Measurements from ENCODE around the gene GAN. TPM values are rescaled to one million over a fixed set of nuclear protein-coding genes. Genes with fewer than 3 reads are reported as not detected.
A peak's percentile ranks its signal among the peaks of the same experiment; 100 is the strongest.
"Not testable (repeated sequence)": the region's sequence is repeated elsewhere in the genome, so short reads cannot be mapped to it uniquely, and the experiment has no call there.

GAN gene
- total RNA-seq, 3 donors from 2014 or later: 12.8 to 15.6 (median 14.4) TPM

GRCh38 chr16:81405702-81406113 is 90.9 kb downstream of the GAN start:
- Mint-ChIP-seq H3K36me3 (ENCODE audit: insufficient read depth) (no peaks in the 10 kb centered on the region), H3K27me3 (ENCODE audit: low read depth) (no peaks in the 10 kb centered on the region), H3K4me1 (ENCODE audit: low read depth) (no peaks in the 10 kb centered on the region), H3K9me3 (no peaks in the 10 kb centered on the region), H3K4me3 (no peak overlapping the region)
- no peak for DNase-seq
- no peak for ATAC-seq

- Mint-ChIP-seq H3K4me1 (ENCODE audit: low read depth) (no peaks in the 10 kb centered on the region), H3K36me3 (ENCODE audit: insufficient read depth) (no peaks in the 10 kb centered on the region), H3K9me3 (no peaks in the 10 kb centered on the region), H3K4me3 (no peak overlapping the region), H3K27me3 (ENCODE audit: low read depth) (no peaks in the 10 kb centered on the region)
- ATAC-seq (no peak), DNase-seq (no peak)
These were observed 93.7 kb downstream of the GAN start for GRCh38 chr16:81408409-81408950.

DNA sequence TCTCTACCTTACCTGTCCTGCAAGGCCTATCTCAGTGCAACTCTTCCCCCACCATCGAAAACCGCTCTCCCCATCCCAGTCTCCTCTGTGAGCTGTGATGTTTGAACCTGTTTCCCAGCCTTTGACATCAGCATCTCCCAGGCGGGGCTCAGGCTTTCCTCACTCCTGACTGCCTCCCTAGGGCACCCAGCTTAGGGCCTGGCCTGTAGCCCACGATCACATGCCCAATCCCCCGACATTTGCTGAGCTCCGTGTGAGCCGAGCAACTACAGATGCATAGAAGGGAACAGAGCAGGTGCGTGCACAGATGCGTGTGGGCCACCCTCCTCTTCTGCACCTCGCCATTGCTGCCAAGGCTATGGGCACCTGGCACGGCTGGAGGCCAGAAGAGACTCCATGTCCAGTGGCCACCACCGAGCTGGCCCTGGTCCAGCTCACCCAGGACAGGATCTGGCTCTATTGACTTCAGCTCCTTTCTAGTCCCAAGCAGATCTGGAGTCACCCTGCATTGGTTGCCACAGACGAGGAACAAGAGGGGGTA is 94.3 kb downstream of the GAN start:
- ATAC-seq (no peak), DNase-seq (no peak)
- H3K4me1 Mint-ChIP-seq (ENCODE audit: low read depth): no peaks in the 10 kb centered on the region
- no peaks in the 10 kb centered on the region for H3K27me3 Mint-ChIP-seq (ENCODE audit: low read depth)
- no peak overlapping the region for H3K4me3 Mint-ChIP-seq
- H3K36me3 Mint-ChIP-seq (ENCODE audit: insufficient read depth): no peaks in the 10 kb centered on the region
- H3K9me3 Mint-ChIP-seq: no peaks in the 10 kb centered on the region

GRCh38 chr16:81410643-81411293 is 96.0 kb downstream of the GAN start:
- H3K4me3 Mint-ChIP-seq: no peak overlapping the region
- H3K4me1 Mint-ChIP-seq (ENCODE audit: low read depth): peaks cover 3% of the 10 kb centered on the region
- H3K9me3 Mint-ChIP-seq: no peaks in the 10 kb centered on the region
- DNase-seq (no peak), ATAC-seq (no peak)
- H3K27me3 Mint-ChIP-seq (ENCODE audit: low read depth): no peaks in the 10 kb centered on the region
- H3K36me3 Mint-ChIP-seq (ENCODE audit: insufficient read depth): no peaks in the 10 kb centered on the region

DNA sequence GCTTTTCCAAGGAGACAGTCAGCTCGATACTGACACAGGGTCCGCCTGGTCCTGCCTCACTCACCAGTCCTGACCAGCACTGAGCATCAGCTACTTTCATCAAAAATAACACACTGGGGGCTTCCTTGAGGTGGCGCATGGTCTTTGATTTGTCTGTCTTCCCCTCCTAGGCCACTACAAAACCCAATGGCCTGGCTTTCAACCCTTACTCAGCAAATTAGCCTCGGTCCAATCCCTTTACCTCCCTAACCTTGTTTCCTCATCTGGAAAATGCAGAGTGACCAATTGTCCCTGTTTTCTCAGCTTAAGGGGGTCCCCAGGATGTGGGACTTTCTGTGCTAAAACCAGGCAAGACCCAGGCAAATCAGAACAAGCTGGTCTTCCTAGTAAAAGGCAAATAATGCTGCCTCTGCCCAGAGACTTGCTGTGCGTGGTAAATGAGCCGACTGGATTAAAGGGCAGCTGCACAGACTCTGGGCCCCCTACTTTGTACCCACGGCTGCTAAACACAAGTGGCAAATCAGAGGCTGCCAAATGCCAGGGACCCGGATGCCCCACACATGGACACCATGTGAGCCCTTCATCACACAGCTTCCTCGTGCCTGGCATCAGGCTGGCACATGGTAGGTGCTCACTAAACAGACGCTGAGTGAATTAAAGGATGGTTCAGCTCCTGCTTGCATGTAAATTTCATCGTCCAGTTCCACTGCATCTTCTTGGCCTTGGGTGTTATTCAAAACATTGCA is 98.7 kb downstream of the GAN start:
- no peaks in the 10 kb centered on the region for H3K9me3 Mint-ChIP-seq
- DNase-seq (no peak), ATAC-seq (no peak)
- peaks cover 3% of the 10 kb centered on the region for H3K4me1 Mint-ChIP-seq (ENCODE audit: low read depth)
- H3K27me3 Mint-ChIP-seq (ENCODE audit: low read depth): no peaks in the 10 kb centered on the region
- H3K4me3 Mint-ChIP-seq: no peak overlapping the region
- no peaks in the 10 kb centered on the region for H3K36me3 Mint-ChIP-seq (ENCODE audit: insufficient read depth)

DNA sequence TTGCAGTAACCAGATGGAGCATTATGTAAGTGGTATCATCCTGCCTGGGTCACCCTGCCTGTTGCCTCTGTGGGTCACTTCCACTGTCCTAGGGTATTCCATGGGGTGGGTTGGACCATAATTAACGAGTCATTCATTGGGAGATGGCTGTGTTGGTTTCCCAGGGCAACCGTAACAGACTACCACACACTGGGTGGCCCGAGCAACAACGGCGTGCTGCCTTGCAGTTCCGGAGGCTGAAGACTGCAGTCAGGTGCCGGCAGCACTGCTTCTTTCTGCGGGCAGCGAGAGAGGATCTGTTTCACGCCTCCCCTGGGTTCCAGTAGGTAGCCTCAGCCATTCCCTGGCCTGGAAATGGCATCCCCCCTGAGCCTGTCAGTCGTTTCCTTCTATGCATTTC is 101.0 kb downstream of the GAN start:
- DNase-seq (no peak), ATAC-seq (no peak)
- peaks cover 3% of the 10 kb centered on the region for H3K4me1 Mint-ChIP-seq (ENCODE audit: low read depth)
- no peaks in the 10 kb centered on the region for H3K27me3 Mint-ChIP-seq (ENCODE audit: low read depth)
- no peaks in the 10 kb centered on the region for H3K36me3 Mint-ChIP-seq (ENCODE audit: insufficient read depth)
- H3K4me3 Mint-ChIP-seq: no peak overlapping the region
- H3K9me3 Mint-ChIP-seq: no peaks in the 10 kb centered on the region

DNA sequence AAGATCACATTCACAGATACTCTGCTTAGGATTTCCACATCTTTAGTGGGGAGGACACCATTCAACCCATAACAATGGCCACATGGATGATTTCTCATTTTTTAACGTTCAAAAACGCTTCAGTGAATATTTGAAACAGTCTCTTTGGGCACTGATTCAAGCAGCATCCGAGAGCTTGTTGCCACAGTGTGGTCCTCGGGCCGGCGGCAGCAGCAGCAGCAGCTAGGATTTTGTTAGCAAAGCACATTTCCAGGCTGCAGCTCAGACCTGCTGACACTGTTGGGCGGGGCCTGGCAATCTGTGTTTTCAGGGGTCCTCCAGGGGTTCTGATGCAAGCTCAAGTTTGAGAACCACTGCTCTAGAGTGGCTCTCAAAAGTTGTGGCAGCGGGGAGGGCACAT is 102.0 kb downstream of the GAN start:
- no peaks in the 10 kb centered on the region for H3K27me3 Mint-ChIP-seq (ENCODE audit: low read depth)
- no peak for ATAC-seq
- DNase-seq: no peak
- H3K9me3 Mint-ChIP-seq: no peaks in the 10 kb centered on the region
- H3K4me3 Mint-ChIP-seq: no peak overlapping the region
- H3K4me1 Mint-ChIP-seq (ENCODE audit: low read depth): peaks cover 3% of the 10 kb centered on the region
- H3K36me3 Mint-ChIP-seq (ENCODE audit: insufficient read depth): no peaks in the 10 kb centered on the region

- Mint-ChIP-seq H3K4me3 (no peak overlapping the region), H3K27me3 (ENCODE audit: low read depth) (no peaks in the 10 kb centered on the region), H3K36me3 (ENCODE audit: insufficient read depth) (no peaks in the 10 kb centered on the region), H3K9me3 (no peaks in the 10 kb centered on the region), H3K4me1 (ENCODE audit: low read depth) (peaks cover 3% of the 10 kb centered on the region)
- DNase-seq: no peak
- no peak for ATAC-seq
These were observed 102.4 kb downstream of the GAN start for GRCh38 chr16:81417210-81417609.

DNA sequence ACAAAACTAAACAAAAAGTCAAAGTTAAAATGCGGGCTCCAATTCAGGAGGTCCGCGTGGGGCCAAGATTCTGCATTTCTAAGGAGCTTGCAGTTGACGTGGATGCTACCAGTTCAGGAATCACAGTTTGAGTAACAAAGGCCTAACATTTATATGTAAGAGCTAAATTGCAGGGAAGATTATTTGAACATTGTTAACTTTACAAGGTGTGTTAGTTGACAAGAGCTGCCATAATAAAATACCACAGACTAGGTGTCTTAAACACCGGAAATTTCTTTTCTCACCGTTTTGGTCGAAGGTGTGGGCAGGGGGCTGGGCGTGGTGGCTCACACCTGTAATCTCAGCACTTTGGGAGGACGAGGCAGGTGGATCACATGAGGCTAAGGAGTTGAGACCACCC is 105.0 kb downstream of the GAN start:
- Mint-ChIP-seq H3K27me3 (ENCODE audit: low read depth) (no peaks in the 10 kb centered on the region), H3K4me1 (ENCODE audit: low read depth) (peaks cover 8% of the 10 kb centered on the region), H3K9me3 (no peaks in the 10 kb centered on the region), H3K4me3 (no peak overlapping the region), H3K36me3 (ENCODE audit: insufficient read depth) (no peaks in the 10 kb centered on the region)
- DNase-seq (no peak), ATAC-seq (no peak)

DNA sequence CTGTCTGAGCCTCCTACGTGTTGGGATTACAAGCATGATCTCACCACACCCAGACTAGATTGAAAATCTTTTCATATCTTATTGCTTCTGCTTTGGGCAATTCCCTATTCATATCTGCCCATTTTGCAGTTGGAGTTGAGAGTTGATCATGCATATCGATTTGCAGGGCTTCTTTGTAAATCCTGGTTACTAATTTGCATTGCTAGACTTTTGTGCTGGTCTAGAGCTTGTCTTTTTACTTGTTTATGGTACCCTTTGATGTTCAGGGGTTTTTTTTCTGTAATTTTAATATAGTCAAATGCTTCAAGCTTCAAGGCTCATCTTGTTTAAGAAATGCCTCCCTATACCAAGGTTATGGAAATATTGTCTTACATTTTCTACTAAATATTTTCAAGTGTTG is 106.4 kb downstream of the GAN start:
- Mint-ChIP-seq H3K36me3 (ENCODE audit: insufficient read depth) (no peaks in the 10 kb centered on the region), H3K4me1 (ENCODE audit: low read depth) (peaks cover 12% of the 10 kb centered on the region), H3K4me3 (no peak overlapping the region), H3K9me3 (no peaks in the 10 kb centered on the region), H3K27me3 (ENCODE audit: low read depth) (no peaks in the 10 kb centered on the region)
- ATAC-seq (no peak), DNase-seq (no peak)

DNA sequence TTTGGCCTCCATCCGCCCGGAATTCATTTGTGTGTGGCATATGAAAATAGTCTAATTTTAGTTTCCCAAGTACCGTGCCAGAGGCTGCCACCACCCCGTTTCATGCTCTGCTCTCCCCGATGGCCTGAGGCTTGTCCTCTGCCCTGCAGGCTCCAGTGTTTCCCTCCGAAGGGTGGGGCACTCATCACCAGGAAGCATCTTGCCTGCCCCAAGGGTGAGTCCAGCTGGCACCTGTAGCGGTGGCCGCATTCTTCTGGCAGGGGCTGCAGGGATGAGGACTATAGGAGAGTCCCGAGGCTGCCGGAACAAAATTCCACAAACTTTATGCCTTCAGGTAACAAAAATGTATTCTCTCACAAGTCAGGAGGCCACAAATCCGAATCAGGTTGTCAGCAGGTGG is 106.8 kb downstream of the GAN start:
- no peak for DNase-seq
- ATAC-seq: no peak
- Mint-ChIP-seq H3K9me3 (no peaks in the 10 kb centered on the region), H3K4me1 (ENCODE audit: low read depth) (peaks cover 12% of the 10 kb centered on the region), H3K4me3 (no peak overlapping the region), H3K36me3 (ENCODE audit: insufficient read depth) (no peaks in the 10 kb centered on the region), H3K27me3 (ENCODE audit: low read depth) (no peaks in the 10 kb centered on the region)

DNA sequence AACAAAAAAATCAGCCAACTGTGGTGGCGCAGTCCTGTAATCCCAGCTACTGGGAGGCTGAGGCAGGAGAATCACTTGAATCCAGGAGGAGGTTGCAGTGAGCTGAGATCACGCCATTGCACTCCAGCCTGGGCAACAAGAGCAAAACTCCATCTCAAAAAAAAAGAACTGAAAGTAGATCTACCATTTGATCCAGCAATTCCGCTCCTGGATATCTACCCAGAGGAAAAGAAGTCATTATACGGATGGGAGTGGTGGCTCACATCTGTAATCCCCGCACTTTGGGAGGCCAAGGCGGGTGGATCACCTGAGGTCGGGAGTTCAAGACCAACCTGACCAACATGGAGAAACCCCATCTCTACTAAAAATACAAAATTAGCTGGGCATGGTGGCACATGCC is 107.4 kb downstream of the GAN start:
- not testable (repeated sequence) for H3K27me3 Mint-ChIP-seq (ENCODE audit: low read depth); H3K36me3 Mint-ChIP-seq (ENCODE audit: insufficient read depth); H3K9me3 Mint-ChIP-seq; ATAC-seq; DNase-seq; H3K4me3 Mint-ChIP-seq
- peaks cover 12% of the 10 kb centered on the region for H3K4me1 Mint-ChIP-seq (ENCODE audit: low read depth)

GRCh38 chr16:81424771-81425170 is 110.0 kb downstream of the GAN start:
- H3K4me3 Mint-ChIP-seq: no peak overlapping the region
- peak; percentile 58 for ATAC-seq
- no peak for DNase-seq
- H3K4me1 Mint-ChIP-seq (ENCODE audit: low read depth): peaks cover 14% of the 10 kb centered on the region
- H3K27me3 Mint-ChIP-seq (ENCODE audit: low read depth): no peaks in the 10 kb centered on the region
- H3K36me3 Mint-ChIP-seq (ENCODE audit: insufficient read depth): no peaks in the 10 kb centered on the region
- H3K9me3 Mint-ChIP-seq: no peaks in the 10 kb centered on the region

DNA sequence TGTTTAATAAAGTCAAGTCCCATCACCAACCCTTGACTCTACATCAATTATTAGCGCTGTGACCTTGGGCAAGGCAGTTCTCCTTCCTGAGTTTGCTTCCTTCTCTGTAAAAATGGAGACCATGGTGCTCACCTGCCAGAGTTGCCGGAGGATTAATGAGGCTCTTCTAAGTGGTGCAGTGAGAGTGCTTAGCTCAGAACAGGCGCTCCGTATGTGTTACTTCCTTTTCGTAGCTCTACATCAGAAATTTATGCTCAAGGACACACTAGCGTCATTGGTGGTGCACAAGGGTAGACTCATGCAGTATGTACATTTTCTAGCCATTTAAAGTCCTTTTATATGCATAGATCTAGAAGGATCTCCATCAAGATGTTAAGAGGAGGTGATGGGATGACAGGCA is 112.5 kb downstream of the GAN start:
- Mint-ChIP-seq H3K27me3 (ENCODE audit: low read depth) (no peaks in the 10 kb centered on the region), H3K4me1 (ENCODE audit: low read depth) (peaks cover 14% of the 10 kb centered on the region), H3K4me3 (no peak overlapping the region), H3K36me3 (ENCODE audit: insufficient read depth) (no peaks in the 10 kb centered on the region), H3K9me3 (no peaks in the 10 kb centered on the region)
- DNase-seq: no peak
- ATAC-seq: no peak

DNA sequence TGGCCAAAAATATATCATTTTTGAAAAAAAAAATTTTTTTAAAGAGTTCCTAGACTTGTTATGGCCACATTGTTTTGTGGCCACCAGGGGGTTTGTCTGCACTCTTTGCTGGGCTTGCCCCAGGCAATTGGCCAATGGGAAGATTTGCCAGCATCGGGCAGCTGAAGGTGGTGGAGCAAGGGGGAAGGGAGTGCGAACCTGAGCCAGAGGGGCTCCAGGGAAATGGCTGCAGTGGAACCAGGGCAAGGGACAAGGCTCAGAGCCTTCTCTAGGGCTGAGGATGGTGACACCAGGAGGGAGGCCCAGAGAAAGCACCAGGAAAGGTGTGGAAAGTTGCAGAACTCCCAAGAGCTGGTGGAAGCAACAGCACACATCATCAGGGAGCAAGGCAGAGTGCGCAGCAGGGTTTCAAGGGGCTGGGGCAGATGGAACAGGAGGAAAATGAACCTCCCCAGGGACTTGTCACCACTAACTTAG is 114.3 kb downstream of the GAN start:
- no peaks in the 10 kb centered on the region for H3K27me3 Mint-ChIP-seq (ENCODE audit: low read depth)
- H3K9me3 Mint-ChIP-seq: no peaks in the 10 kb centered on the region
- DNase-seq (no peak), ATAC-seq (no peak)
- peaks cover 14% of the 10 kb centered on the region for H3K4me1 Mint-ChIP-seq (ENCODE audit: low read depth)
- H3K36me3 Mint-ChIP-seq (ENCODE audit: insufficient read depth): no peaks in the 10 kb centered on the region
- no peak overlapping the region for H3K4me3 Mint-ChIP-seq
